Stimulated activated CD8-positive, alpha-beta memory T cell treated with anti-CD3 and anti-CD28 coated beads, Interleukin-4, amount 100 ng/mL, for 48 hours (primary cell): ENCODE data around the gene LDLRAD4.
"Not testable (repeated sequence)": the region's sequence is repeated elsewhere in the genome, so short reads cannot be mapped to it uniquely, and the experiment has no call there.

Experiments
- DNase-seq: peaks from one replicate; pipeline ENCODE4 v3.0.0-alpha.2; 2020

LDLRAD4 gene

DNA sequence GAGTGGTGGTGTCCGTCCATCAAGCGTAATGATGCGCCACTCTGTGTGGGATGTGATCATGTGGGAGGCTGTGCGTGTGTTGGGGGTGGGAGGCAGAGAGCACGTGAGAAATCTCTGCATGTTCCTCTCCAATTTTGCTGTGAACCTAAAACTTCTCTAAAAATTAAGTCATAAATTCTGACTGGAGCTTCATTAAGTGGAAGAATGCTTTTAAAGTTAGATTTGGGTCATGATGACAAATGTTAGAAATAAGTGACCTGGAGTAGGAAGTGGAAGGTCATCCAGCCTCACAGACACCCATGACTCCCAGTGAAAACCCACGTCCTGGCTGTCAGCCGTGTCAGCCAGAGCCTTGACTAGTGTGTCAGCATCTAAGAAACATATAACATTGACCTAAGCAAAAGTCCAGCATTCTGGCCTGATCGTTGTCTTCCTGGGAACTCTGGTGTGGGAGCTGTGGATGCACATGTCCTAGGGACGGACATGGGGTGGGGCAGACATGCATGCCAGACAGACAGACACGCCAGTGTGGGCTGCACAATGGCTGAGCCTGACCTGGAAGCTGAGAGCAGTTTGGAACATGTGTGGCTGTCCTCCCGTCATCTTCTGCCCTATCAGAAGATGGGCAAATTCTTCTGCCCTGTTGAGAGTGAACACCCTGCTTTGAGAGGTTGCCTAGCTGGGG lies 262.2 kb downstream of the LDLRAD4 start:
- no peak for DNase-seq

DNA sequence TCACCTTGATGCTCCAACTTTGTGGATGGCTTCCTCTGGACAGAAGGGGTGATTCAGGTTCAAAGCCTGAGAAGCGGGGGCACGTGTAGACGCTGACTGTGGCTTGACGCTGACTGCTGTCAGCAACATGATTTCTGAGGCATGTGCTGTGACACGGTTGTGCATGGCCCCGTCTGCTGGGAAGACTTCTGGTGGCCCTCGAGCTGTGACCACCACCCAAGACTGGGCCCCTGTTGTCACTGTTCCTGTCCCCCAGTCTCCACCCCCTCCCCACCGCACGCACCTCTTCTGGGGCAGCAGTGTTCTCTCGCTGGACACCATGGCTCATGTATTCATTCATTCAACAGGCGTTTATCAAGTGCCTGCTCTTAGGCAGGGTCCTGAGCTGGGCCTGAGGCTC lies 262.8 kb downstream of the LDLRAD4 start:
- DNase-seq: no peak

DNA sequence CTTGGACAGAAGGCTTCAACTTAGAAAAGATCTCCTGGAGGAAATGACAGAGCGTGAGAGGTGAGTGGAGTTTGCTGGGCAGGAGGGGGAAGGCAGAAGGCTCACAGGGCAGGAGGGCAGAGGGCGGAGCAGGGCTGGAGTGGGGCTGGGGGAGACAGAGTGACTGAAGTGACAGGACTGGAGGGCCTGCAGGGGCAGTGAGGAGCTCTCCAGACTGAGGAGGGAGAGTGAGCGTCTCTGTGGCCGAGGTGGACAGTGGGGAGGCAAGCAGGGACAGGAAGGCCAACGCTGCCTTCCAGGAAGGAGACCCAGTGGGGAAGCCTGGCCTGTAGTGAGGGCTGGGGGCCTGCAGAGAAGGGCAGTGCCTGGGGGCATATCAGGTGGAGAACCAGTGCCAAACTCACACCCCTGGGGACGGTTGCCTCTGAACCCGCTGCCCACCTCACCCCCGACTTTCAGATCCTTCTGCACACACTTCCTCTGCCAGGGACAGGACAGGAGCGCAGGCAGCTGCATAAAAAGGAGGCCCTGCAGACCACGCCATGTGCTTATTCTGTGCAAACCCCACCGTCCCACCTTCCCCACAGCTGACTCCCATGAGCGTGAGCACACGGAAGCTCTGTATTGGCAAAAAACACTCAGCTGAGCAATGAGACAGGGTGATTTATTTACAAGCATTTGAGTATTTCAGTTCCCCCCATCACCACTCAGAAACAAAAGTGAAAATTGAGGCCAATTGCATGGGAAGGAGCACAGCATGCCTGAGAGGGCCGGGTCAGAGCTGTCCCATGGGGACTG lies 263.5 kb downstream of the LDLRAD4 start:
- no peak for DNase-seq

DNA sequence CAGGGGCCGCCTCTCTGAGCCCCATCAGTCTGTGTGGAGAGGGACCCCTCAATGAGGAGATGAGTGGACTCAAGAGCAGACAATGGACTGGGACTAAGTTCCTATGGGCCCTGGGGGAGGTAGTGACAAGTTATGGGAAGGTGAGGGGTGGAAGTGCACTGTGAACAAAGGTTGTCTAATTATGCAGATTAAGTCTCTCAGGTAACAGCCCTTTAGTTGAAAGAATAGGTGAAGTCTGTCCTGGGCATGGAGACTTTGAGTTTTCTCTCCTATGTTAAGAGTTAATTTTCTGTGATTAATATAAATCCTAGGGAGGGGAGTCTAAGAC lies 264.0 kb downstream of the LDLRAD4 start:
- no peak for DNase-seq

DNA sequence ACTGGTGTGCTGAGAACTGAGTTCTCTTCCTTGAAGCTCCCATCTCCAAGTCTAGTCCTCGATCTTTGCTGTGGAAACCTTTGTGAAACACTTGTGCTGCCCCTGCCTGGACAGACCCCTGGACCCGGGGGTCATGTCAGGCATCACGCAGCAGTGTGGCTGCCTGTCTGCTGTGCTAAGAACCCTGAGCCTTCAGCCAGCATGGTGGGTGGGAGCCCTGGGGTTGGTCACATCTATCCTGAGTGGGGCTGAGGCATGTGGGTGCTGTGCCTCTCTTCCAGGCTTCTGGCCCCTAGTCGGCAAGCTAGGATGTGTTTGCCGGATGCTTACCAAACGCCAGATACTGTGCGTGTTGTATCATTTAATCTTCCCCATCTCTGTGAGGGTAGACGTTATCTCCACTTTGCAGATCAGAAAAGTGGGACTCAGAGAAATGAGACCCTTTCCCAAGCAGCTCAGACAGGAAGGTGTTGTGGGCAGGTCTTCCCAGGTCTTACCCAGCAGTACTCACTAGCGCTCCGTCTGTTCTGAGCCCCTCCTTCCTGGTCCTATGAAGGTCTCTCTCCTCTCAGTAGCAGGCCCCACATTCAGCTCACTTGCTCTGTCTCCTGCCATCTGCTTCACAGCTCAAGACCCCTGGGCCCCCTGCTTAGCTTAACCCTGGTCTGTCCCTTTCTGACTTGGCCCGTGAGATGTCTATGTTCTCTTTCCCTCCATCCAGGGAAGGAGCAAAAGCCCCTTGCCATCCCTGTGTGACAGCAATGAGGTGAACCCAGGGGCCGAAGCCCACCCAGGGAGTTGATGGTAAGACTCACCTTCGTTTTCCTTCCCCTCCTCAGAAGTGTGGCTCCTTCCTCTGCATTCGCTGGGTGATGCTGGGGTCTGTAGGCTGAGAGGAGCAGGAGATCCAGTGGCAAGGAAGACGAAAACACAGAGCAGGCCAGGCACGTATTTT lies 265.0 kb downstream of the LDLRAD4 start:
- DNase-seq: no peak

DNA sequence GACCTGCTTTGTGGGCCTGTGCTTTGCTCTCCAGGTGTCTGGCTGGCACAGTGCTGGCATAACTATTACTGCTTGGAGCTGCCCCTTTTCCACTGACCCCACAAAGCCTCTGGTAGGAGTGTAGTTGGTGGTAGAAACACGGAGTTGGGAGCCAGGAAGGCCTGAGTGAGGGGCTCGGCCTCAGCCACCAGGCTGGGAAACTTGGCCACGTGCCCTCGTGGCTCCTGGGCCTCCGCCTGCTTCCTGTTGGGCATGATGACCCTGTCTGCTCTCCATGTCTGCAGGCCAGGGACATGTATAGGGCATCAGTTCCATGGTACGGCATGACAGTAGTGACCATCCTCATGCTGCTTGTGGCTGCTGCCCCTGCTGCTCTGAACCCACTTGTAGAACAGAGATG lies 266.6 kb downstream of the LDLRAD4 start:
- no peak for DNase-seq

DNA sequence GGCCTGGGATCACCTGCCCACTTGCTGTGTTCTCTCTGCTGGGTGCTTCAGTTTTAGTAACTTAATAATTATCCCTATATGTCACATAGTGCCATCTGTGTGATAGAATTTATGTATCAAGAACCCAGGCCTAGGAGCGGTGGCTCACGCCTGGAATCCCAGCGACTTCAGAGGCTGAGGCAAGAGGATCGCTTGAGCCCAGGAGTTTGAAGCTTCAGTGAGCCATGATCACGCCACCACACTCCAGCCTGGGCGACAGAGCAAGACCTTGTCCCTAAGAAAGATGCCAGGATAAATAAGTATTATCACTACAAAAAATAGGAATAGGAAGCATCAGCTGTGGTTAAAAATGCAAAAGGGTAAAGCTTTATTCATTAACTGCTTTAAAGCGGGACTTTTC lies 267.0 kb downstream of the LDLRAD4 start:
- DNase-seq: no peak

DNA sequence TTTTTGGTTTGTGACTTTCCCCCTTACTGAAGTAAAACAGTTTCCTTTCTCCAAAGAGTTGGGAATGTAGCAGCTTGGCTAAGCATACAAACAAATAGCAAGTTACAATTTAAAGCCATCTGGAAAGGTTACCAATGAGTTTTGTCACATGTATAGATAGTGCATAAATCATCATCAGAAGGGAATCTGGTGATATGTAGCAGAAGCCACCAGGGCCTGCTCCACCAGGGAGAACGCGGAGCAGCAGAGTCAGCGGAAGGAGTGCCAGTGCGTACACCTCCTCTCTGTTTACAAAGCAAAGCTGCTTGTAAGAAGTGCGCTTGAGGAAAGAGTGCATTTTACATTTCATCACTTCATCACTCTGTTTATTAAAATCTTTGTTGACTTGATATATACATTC lies 267.7 kb downstream of the LDLRAD4 start:
- DNase-seq: no peak

DNA sequence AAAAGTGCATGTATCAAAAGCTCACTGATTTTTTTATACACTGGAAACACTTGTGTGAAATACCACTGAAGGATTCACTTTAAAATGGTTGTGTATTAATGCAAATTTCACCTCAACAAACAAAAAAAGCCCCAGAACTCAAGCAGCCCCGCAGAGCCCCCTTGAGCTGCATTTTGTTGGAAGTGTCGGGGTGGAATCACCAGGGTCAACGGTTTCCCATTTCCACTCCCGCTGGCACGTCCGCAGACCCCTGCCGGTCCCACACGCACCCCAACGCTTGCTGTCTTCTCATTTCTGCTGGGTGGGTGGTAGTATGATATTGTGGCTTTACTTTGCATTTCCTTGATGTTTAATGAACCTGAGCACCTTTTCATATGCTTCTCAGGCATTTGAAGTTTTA lies 268.1 kb downstream of the LDLRAD4 start:
- DNase-seq: no peak

DNA sequence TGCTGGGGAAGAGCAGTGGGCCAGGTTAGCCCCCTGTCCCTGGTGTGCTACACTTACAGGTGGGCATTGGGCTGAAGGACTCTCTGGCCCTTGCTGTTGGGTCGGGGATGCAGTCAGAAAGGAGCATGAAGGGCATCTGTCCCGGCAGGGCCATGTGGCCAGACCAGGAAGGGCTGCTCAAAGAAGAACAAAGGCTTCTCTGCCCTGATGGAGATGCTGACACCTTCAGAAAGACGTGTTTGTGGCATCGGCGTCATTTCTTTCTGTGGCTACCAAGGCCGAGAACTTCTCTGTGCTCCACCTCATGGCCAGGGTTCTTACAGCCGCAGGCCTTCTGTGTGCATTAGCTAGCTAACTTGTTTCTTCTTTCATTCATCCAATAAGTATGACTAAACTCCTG lies 268.7 kb downstream of the LDLRAD4 start:
- DNase-seq: no peak

DNA sequence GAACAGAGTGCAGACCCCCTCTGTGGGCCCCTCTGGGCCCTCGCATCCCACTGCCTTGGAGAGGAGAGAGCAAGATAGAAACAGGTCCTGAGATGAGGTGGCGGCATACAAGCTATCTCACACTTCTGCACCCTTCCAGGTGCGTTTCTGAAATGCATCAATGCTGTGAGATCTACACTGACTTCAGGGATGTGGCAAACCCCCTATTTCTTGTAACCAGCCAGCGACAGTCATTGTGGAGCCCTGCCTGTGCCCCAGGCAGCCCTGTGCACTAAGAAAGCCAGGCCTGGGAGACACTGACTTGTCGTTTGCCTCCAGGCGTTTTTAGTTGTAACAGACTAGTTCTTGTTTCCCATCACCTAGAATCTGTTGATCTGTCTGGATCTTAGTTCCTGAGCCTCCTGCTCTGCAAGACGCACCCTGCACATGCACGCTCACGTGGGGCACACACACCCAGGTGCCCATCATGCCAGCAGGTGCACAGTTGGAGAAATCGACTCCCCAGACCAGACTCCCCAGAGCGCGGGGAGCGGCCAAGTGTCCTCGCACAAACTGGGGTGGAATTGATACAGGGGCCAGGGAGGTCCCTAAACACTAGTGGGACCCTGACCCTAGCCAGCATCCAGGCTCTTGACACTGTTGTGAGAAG lies 269.8 kb downstream of the LDLRAD4 start:
- no peak for DNase-seq

DNA sequence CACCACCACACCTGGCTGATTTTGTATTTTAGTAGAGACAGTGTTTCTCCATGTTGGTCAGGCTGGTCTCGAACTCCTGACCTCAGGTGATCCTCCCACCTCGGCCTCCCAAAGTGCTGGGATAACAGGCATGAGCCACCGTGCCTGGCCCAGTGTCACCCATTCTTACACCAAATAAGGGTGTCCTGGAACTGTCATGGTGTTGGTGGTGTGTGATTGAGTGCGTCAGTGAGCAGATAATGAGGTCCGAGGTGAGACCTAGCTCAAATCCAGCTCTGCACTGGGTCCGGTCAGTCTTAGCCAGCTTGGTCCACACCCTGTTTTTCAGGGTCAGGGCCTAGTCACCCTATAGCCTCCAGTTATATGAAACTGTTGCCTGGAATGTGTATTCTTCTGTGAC lies 270.7 kb downstream of the LDLRAD4 start:
- DNase-seq: not testable (repeated sequence)

DNA sequence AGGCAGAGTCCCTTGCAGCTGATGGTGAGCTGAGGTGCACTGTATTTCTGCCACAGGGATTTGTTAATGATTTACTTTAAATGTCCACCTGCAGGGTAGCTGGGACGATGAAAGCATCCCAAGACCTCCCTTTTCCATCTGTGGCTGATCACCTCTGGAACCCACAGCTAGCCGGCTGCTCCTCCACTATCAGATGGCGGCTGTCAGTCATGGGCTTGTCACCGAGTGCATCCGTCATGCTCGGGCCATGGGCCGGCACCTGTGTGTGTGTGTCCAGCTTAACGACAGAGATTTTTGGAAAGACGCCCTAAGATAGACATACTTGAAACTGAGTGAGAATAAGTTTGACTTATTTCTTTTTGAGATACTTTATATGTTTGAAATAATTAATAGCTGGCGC lies 272.6 kb downstream of the LDLRAD4 start:
- no peak for DNase-seq

DNA sequence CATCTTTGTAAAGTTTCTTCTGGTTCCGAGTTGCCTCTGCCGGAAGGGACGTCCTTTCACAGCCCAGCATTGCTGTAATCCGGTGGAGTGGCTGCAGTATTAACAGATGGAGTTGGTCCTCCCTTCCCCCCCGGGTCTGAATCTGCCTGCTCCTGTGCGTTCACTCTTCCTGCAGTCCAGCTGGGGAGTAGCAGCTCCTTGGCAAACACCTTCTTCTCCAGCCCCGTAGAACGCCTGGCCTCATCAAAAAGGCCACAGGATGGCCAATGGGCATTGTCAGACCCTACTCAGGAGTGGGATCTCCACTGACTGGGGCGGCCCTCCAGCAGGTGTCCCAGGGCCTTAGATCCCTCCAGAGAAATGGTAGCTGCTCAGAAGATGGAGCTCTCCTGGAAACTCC lies 273.8 kb downstream of the LDLRAD4 start:
- no peak for DNase-seq

DNA sequence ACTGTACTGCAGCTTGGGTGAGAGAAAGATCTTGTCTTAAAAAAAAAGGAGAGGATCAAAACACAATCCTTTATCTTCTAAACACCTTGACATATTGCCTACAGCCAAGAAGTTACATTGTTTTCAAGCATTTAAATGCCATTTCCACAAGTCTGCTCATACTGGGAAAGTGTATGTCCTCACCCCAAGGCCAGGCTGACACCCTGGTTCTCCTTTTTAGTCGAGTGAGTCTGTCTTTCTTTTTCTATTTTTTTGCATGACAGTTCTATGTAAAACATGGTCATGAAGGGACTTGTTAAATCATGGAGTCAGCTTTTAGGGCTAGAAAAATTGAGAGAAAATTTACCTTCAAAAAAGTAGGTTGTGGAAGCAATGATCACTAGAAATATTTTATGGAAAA lies 274.5 kb downstream of the LDLRAD4 start:
- DNase-seq: no peak

DNA sequence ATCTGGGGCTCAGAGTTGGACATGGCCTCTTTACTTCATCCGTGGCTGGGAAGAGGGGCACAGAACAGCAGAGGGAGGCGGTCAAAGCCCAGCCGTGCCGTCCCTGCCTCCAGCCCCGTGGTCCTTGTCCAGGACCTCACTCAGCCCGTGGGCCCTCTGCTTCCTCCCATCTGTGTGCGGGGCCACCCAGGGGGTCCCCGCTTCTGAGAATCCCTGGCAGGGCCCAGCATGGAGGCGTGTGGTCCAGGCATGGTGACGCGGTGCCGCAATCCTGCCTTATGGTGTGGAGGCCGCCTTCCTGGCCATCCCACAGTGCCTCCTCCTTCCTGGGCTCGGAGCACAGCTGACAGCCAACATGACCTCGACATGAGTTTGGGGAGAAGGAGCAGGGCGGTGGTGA lies 275.2 kb downstream of the LDLRAD4 start:
- no peak for DNase-seq

DNA sequence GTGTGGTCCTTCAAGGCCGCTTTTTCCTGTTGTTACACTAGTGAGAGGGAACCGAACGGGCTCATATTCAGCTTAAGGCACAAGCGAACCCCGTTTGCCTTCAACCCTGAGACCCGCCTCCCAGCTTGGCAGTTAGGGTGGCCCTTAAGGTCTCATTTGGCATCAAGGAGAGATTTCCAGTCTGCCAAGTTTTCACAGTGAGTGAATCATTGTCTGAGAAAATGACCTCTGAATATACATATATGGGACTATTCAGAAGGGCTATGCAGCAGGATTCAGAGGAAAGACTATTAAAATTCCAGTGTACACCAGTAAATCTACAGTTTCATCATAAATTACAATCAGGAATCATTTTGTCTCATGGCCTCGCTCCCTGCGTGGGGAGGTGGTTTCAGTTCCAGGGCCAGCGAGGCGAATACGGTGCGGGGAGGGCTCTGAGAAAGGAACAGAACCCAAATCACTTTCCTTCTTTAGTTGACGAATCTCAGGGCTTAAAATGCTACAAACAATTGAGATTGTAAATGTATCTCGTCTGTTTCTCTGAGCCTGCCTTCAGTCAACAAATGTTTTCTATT lies 276.4 kb downstream of the LDLRAD4 start:
- DNase-seq: no peak

DNA sequence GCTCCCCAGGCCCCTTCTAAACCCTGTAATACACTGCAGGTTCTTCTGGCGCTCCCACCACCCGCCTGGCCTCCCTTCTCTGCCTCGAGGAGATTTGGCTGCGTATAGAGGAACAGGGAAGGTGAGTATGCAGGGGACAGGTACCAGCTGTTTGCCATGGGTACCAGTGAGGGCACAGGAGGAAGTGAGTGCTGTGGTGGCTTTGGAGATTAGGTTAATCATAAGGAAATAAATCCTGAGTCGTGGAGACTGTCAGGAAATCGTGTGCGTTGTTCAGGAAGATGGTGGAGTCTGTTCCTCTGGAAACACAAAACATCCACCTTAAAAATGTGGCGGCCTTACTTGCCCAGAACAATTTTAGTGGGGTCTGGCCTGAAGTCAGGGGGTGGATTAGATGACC lies 277.4 kb downstream of the LDLRAD4 start:
- no peak for DNase-seq

DNA sequence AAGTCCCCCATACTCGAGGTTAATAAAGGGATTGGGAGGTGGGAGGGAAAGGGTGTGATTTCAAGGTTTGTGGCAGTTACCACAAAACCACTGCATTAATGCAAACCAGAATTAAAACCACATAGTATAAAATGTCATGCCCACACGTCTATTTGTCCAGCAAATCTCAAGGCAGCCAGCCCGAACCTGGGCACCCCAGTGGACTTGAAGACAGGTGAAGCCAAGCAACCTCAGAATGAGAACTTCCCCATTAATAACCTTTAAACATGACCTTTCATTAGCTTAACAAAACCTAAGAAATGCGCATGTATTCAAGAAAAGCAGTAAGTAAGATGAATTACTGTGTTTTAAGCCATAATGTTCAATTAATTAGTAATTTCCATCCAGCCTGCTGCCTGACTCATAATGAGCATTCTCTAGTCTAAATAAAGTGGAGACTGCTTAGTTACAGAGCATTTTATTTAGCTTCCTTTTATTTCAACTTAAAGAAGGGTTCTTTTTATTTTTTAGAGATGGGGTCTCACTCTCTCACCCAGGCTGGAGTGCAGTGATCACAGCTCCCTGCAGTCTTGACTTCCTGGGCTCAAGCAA lies 278.2 kb downstream of the LDLRAD4 start:
- no peak for DNase-seq

DNA sequence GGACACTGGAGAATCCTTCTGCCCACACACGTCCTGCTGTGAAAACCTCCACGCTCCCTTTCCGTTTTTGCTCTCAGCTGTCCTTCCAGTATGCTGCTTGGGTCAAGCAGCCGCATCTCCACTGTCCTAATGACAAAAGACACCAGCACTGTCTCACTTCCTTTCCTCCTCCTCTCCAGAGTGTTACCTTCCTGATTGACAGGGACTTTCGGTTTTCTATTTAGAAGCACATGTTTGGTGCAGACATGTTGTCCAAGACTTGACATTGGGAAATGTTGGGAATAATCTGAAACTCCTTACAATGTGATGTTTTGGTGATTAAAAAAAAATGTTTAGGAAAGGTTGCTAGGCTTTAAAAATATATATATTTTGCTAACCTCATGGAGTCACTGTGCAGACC lies 281.2 kb downstream of the LDLRAD4 start:
- DNase-seq: no peak

DNA sequence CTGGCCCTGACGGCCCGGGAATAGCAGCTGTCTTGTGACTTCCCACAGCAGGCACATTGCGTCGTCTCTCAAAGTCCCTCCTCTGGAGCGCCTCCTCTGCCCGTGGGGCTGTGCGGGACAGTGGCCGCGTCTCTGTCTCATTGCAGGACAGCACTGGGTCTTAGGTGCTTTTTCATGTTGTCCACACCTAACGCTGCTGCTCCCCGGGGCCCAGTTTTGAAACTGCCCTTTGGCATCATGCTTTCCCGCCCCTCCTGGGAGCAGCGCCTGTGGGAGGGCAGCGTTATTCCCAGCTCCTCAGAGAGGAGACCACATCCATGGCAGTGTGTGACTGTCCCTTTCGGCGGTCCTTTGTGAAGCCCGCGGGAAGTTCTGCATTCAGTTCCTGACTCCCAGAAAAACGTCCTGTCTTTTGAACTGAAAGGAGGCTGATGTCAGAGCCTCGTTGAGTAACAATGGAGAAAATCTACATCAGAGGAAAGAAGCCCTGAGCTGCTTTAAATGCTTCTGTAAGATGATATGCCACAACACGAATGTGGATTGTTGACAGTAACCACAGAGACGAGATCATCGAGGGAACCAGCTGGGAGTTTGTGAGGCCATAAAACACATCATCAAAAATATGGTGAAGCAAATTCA lies 281.8 kb downstream of the LDLRAD4 start:
- DNase-seq: no peak
